Thymus (tissue), 11 donors: ENCODE data around the gene DDX60. TPM values are rescaled to one million over a fixed set of nuclear protein-coding genes. Genes with fewer than 3 reads are reported as not detected.

Source experiments
- DNase-seq, 9 donors: peaks; one replicate each; pipeline ENCODE4 v3.0.0-alpha.2; 2013; ENCODE audit warnings: low spot score in 9 of 9, low read depth in 6 of 9, missing footprints in 1 of 9
- H3K27ac ChIP-seq, 2 donors: one replicate each; pipeline ENCODE4 v1.5.1; 2013; ENCODE audit warnings: control low read depth in 1 of 2, low read depth in 1 of 2, low read length in 1 of 2, mild to moderate bottlenecking in 1 of 2, moderate library complexity in 1 of 2
- H3K27me3 ChIP-seq, 2 donors: one replicate each; pipeline ENCODE4 v1.5.1; 2013; ENCODE audit warnings: low read length in 1 of 2; ENCODE audit not compliant: control insufficient read depth in 2 of 2, insufficient read depth in 1 of 2
- H3K36me3 ChIP-seq, 2 donors: one replicate each; pipeline ENCODE4 v1.5.1; 2013; ENCODE audit warnings: low read length in 1 of 2, mild to moderate bottlenecking in 1 of 2, moderate library complexity in 1 of 2; ENCODE audit not compliant: control insufficient read depth in 2 of 2, insufficient read depth in 2 of 2
- H3K4me1 ChIP-seq, 2 donors: one replicate each; pipeline ENCODE4 v1.5.1; 2013; ENCODE audit warnings: low read length in 2 of 2; ENCODE audit not compliant: control insufficient read depth in 2 of 2, insufficient read depth in 2 of 2
- H3K4me3 ChIP-seq, 2 donors: one replicate each; pipeline ENCODE4 v1.5.1; 2013; ENCODE audit warnings: low read length in 2 of 2, control low read depth in 1 of 2, mild to moderate bottlenecking in 1 of 2
- H3K9me3 ChIP-seq, 2 donors: one replicate each; pipeline ENCODE4 v1.5.1; 2013; ENCODE audit warnings: low read length in 1 of 2, mild to moderate bottlenecking in 1 of 2; ENCODE audit not compliant: control insufficient read depth in 2 of 2, insufficient read depth in 1 of 2
- WGBS: extraction: QIAGEN DNeasy Blood & Tissue Kit; methylation state at CpG from one replicate; pipeline ENCODE4 v1.1.7; 2013; 5-methylcytosine and 5-hydroxymethylcytosine counted together
- polyA plus RNA-seq: library from polyadenylated mRNA; stranded (reverse); fragments of 200-250 nt; gene quantifications from one replicate; pipeline ENCODE4 v1.2.3, GENCODE V29; 2013
- total RNA-seq: library from RNA; stranded (reverse); fragments of 120-200 nt; gene quantifications from one replicate; pipeline ENCODE4 v1.2.4, GENCODE V29; 2013
- donor health status: healthy.

DDX60 gene
- total and polyA plus RNA-seq, 2 donors = 18.9 to 60.5 TPM

DNA sequence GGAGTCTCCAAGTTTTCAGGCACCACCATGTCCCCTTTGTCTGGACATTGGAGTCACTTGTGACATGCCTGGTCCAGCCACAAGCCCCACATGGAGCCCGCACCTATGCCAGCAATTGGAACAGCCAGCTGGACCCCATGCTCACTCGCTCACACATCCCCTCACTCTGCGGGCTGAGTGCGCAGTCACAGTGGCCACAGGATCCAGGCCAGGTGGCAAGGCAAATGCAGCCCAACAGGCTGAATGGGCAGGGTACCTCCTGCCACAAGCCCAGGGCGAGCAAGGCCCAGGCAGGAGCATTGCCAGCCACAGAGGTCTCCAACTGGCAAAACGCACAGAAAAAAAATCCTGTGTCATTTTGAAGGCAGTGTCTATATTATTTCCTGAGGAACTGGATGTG is 144.2 kb downstream of the DDX60 start:
- no peak overlapping the region for H3K4me3 ChIP-seq
- H3K4me1 ChIP-seq = no peaks in the 10 kb centered on the region
- no peak for DNase-seq
- H3K27me3 ChIP-seq = no peaks in the 10 kb centered on the region
- H3K27ac ChIP-seq = no peak overlapping the region
- H3K9me3 ChIP-seq = no peaks in the 10 kb centered on the region
- WGBS = 85% methylated on average over 6 of the region's 6 CpGs
- no peaks in the 10 kb centered on the region for H3K36me3 ChIP-seq

DNA sequence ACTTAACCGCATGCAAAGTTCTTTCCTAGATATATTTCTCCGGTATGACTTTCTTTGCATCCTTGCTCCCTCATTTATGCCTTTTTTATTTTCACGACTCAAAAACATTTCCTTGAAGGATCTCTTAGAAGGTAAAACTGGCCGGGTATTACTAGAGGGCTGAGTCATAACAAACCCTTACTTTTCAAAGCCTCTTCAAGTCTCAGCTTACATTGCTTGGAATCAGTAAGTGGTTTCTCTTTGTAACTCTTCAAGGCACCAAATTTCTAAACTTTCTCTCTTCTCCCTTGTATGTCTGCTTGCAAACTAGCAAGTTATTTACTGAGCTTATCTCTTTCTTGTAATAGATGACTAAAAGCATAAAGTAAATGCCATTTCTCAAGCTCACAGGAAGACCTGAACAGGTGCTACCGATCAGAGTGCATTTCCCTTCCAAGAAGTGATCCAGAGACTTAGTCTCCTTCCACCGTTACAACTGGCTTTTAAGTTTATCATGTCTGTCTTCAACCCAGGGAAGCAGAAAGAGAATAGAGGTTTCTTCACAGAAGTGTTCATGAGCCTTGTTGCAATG is 150.8 kb downstream of the DDX60 start:
- no peaks in the 10 kb centered on the region for H3K27me3 ChIP-seq
- peak in 1 of 9 donors; percentile 13 for DNase-seq
- H3K27ac ChIP-seq = no peak overlapping the region
- H3K9me3 ChIP-seq = no peaks in the 10 kb centered on the region
- H3K36me3 ChIP-seq = no peaks in the 10 kb centered on the region
- no peak overlapping the region for H3K4me3 ChIP-seq
- H3K4me1 ChIP-seq = no peaks in the 10 kb centered on the region
- WGBS = 82% methylated on average over 6 of the region's 6 CpGs

Other genes with a start within 250 kb of the DDX60 start
- gene ANXA10, start 226.2 kb downstream of the DDX60 start, total RNA-seq = 0.19 TPM
- gene ANXA10, start 226.2 kb downstream of the DDX60 start, polyA plus RNA-seq = 0.34 TPM
- gene DDX60L, start 161.7 kb upstream of the DDX60 start, total RNA-seq = 27.4 TPM
- gene DDX60L, start 161.7 kb upstream of the DDX60 start, polyA plus RNA-seq = 29.8 TPM
- gene PALLD, start 178.3 kb upstream of the DDX60 start, total RNA-seq = 24.3 TPM
- gene PALLD, start 178.3 kb upstream of the DDX60 start, polyA plus RNA-seq = 83.0 TPM